HL-60 (cell line): ENCODE results near the gene GABBR1.

Experiments
- TF ChIP-seq, protein P1 (sequence below): IDR thresholded peaks from one replicate; pipeline ENCODE4 v1.5.1; 2011; ENCODE audit warnings: low read length, control low read depth, inconsistent platforms; ENCODE audit not compliant: insufficient read depth
- TF ChIP-seq, protein P2 (sequence below): IDR thresholded peaks from 2 replicates; pipeline ENCODE4 v1.6.1; 2012; ENCODE audit warnings: low read depth; ENCODE audit not compliant: insufficient replicate concordance

DNA sequence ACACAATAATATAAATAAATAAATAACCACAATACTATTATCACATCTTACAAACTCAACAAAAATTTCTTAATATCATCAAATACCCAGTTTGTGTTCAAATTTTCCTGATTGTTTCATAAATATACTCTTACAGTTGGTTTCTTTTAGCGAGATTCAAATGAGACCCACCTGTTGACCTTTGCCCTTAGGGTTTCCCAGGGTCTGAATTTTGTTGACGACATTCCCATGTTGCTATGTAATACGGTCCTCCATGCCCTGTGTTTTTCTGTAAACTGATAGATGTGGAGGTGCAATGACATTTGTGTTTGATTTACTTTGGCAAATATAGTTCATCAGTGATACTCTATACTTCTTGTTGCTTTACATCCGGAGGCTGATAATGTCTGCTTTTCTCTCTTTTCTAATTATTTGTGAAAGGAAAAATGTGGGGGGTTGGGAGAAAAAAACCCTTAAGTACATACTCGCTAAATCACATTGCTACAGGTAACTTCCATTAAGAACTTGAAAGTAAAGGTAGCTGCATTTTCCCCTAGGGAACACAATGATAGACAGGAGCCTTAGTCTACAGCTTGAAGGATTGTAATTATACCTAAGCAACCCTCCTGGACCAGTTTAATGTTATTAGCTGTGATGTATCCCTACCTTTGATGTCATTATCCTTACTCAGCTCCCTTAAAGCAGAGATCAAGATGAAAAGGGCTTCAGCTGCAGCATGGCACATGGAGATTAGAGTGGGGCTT, 30.5 kb upstream of the GABBR1 start:
- TF ChIP-seq, protein P1, sequence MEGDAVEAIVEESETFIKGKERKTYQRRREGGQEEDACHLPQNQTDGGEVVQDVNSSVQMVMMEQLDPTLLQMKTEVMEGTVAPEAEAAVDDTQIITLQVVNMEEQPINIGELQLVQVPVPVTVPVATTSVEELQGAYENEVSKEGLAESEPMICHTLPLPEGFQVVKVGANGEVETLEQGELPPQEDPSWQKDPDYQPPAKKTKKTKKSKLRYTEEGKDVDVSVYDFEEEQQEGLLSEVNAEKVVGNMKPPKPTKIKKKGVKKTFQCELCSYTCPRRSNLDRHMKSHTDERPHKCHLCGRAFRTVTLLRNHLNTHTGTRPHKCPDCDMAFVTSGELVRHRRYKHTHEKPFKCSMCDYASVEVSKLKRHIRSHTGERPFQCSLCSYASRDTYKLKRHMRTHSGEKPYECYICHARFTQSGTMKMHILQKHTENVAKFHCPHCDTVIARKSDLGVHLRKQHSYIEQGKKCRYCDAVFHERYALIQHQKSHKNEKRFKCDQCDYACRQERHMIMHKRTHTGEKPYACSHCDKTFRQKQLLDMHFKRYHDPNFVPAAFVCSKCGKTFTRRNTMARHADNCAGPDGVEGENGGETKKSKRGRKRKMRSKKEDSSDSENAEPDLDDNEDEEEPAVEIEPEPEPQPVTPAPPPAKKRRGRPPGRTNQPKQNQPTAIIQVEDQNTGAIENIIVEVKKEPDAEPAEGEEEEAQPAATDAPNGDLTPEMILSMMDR: no peak
- TF ChIP-seq, protein P2, sequence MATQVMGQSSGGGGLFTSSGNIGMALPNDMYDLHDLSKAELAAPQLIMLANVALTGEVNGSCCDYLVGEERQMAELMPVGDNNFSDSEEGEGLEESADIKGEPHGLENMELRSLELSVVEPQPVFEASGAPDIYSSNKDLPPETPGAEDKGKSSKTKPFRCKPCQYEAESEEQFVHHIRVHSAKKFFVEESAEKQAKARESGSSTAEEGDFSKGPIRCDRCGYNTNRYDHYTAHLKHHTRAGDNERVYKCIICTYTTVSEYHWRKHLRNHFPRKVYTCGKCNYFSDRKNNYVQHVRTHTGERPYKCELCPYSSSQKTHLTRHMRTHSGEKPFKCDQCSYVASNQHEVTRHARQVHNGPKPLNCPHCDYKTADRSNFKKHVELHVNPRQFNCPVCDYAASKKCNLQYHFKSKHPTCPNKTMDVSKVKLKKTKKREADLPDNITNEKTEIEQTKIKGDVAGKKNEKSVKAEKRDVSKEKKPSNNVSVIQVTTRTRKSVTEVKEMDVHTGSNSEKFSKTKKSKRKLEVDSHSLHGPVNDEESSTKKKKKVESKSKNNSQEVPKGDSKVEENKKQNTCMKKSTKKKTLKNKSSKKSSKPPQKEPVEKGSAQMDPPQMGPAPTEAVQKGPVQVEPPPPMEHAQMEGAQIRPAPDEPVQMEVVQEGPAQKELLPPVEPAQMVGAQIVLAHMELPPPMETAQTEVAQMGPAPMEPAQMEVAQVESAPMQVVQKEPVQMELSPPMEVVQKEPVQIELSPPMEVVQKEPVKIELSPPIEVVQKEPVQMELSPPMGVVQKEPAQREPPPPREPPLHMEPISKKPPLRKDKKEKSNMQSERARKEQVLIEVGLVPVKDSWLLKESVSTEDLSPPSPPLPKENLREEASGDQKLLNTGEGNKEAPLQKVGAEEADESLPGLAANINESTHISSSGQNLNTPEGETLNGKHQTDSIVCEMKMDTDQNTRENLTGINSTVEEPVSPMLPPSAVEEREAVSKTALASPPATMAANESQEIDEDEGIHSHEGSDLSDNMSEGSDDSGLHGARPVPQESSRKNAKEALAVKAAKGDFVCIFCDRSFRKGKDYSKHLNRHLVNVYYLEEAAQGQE: no peak
